HEK293 (cell line): ENCODE data around the gene BACH2.
A peak's percentile ranks its signal among the peaks of the same experiment; 100 is the strongest.

Source experiments
- CTCF ChIA-PET: fragments of 350-600 bp; formaldehyde crosslinking; extraction: SDS; loops from one replicate; lab custom pipeline; 2021; ENCODE audit warnings: antibody characterized with exemption; lab: Yijun Ruan, JAX
- POLR2A ChIA-PET: fragments of 300-600 bp; formaldehyde crosslinking; extraction: SDS; loops from one replicate; lab custom pipeline; 2020; ENCODE audit warnings: antibody characterized with exemption, inconsistent platforms; lab: Yijun Ruan, JAX
- H3K27ac ChIP-seq: fragments of 200-500 bp; sonication (Bioruptor generic); 2 replicates; pipeline ENCODE4 v1.5.1; 2014; ENCODE audit warnings: low read depth, low read length, control low read depth, inconsistent platforms; ENCODE audit errors: extremely low read depth
- H3K36me3 ChIP-seq, 2 experiments: fragments of 200-500 bp in 1 of 2; sonication (Bioruptor generic) in 1 of 2; 1 replicate in 1 of 2; 2 replicates in 1 of 2; pipeline ENCODE4 v1.5.1; 2014 to 2017; ENCODE audit warnings: inconsistent platforms in 2 of 2, low read length in 2 of 2; ENCODE audit not compliant: control insufficient read depth in 2 of 2, insufficient read depth in 1 of 2
- H3K4me1 ChIP-seq: fragments of 200-500 bp; sonication (Bioruptor generic); 2 replicates; pipeline ENCODE4 v1.5.1; 2014; ENCODE audit warnings: mild to moderate bottlenecking, low read length, inconsistent platforms; ENCODE audit not compliant: control insufficient read depth, insufficient read depth
- H3K4me3 ChIP-seq: 2 replicates; pipeline ENCODE4 v1.5.1; 2011; ENCODE audit warnings: low read depth, mild to moderate bottlenecking, control low read depth, low read length, moderate library complexity
- H3K9me3 ChIP-seq: fragments of 200-500 bp; sonication (Bioruptor generic); 2 replicates; pipeline ENCODE4 v1.5.1; 2014; ENCODE audit warnings: low read depth, low read length, inconsistent platforms; ENCODE audit not compliant: control insufficient read depth, insufficient read depth
- GLIS1 ChIP-seq: fragments of 450-650 bp; formaldehyde crosslinking; IDR thresholded peaks from 2 replicates; pipeline ENCODE4 v1.5.1; 2016; ENCODE audit warnings: missing biosample characterization, missing genetic modification characterization
- KLF1 ChIP-seq: fragments of 450-650 bp; formaldehyde crosslinking; IDR thresholded peaks from 2 replicates; pipeline ENCODE4 v1.5.1; 2016; ENCODE audit warnings: missing biosample characterization, missing genetic modification characterization
- KLF10 ChIP-seq: fragments of 450-650 bp; IDR thresholded peaks from 2 replicates; pipeline ENCODE4 v1.5.1; 2018; ENCODE audit warnings: missing biosample characterization, mild to moderate bottlenecking, missing genetic modification characterization
- PRDM4 ChIP-seq: fragments of 450-650 bp; formaldehyde crosslinking; IDR thresholded peaks from 2 replicates; pipeline ENCODE4 v1.5.1; 2017; ENCODE audit warnings: missing biosample characterization, missing genetic modification characterization
- WT1 ChIP-seq: fragments of 450-650 bp; formaldehyde crosslinking; IDR thresholded peaks from 2 replicates; pipeline ENCODE4 v1.5.1; 2016; ENCODE audit warnings: missing biosample characterization, missing genetic modification characterization
- ZBTB1 ChIP-seq: fragments of 450-650 bp; formaldehyde crosslinking; IDR thresholded peaks from 2 replicates; pipeline ENCODE4 v1.5.1; 2016; ENCODE audit warnings: missing biosample characterization, missing genetic modification characterization
- ZNF184 ChIP-seq: fragments of 450-650 bp; IDR thresholded peaks from 2 replicates; pipeline ENCODE4 v1.5.1; 2018; ENCODE audit warnings: missing biosample characterization, mild to moderate bottlenecking, missing genetic modification characterization
- ZNF266 ChIP-seq: fragments of 450-650 bp; formaldehyde crosslinking; IDR thresholded peaks from 2 replicates; pipeline ENCODE4 v1.5.1; 2016; ENCODE audit warnings: missing biosample characterization, missing genetic modification characterization, low read depth
- ZNF639 ChIP-seq: fragments of 450-650 bp; formaldehyde crosslinking; IDR thresholded peaks from 2 replicates; pipeline ENCODE4 v1.5.1; 2016; ENCODE audit warnings: missing biosample characterization, missing genetic modification characterization
- ZXDB ChIP-seq: fragments of 450-650 bp; formaldehyde crosslinking; IDR thresholded peaks from 2 replicates; pipeline ENCODE4 v1.5.1; 2016; ENCODE audit warnings: missing biosample characterization, missing genetic modification characterization
- TF ChIP-seq, protein P1 (sequence below): fragments of 450-650 bp; formaldehyde crosslinking; IDR thresholded peaks from 2 replicates; pipeline ENCODE4 v1.5.1; 2016; ENCODE audit warnings: missing biosample characterization, missing genetic modification characterization
- TF ChIP-seq, protein P2 (sequence below): fragments of 450-650 bp; formaldehyde crosslinking; IDR thresholded peaks from 2 replicates; pipeline ENCODE4 v1.5.1; 2016; ENCODE audit warnings: missing biosample characterization, missing genetic modification characterization
- TF ChIP-seq, protein P3 (sequence below): fragments of 450-650 bp; formaldehyde crosslinking; IDR thresholded peaks from 2 replicates; pipeline ENCODE4 v1.5.1; 2016; ENCODE audit warnings: missing biosample characterization, missing genetic modification characterization, borderline replicate concordance

The BACH2 gene

GRCh38 chr6:90175627-90176538 is 120.8 kb downstream of the BACH2 start:
- Histone ChIP-seq H3K27ac (no peak overlapping the region), H3K9me3 (no peaks in the 10 kb centered on the region), H3K36me3 (no peaks in the 10 kb centered on the region), H3K4me1 (no peaks in the 10 kb centered on the region), H3K4me3 (no peak overlapping the region)
- ChIA-PET CTCF (interaction anchor here (0.6 to 1.3 kb wide), 4 partner anchors 19 to 217 kb away, joined by 3 to 7 read pairs (median 4); no protein-coding TSS in a partner anchor), POLR2A (no interaction called here)
- TF ChIP-seq, protein P1, sequence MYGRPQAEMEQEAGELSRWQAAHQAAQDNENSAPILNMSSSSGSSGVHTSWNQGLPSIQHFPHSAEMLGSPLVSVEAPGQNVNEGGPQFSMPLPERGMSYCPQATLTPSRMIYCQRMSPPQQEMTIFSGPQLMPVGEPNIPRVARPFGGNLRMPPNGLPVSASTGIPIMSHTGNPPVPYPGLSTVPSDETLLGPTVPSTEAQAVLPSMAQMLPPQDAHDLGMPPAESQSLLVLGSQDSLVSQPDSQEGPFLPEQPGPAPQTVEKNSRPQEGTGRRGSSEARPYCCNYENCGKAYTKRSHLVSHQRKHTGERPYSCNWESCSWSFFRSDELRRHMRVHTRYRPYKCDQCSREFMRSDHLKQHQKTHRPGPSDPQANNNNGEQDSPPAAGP (tag by site-specific recombination): peak; percentile 14; the same call in 1 of the 2 replicates
- TF ChIP-seq ZXDB (tag by site-specific recombination) (no peak), KLF1 (0 out of 2 replicates have a peak, but pooled peaks have one; percentile 25), ZNF266 (tag by site-specific recombination) (peak; percentile 46; the same call in 1 of the 2 replicates), GLIS1 (tag by site-specific recombination) (0 out of 2 replicates have a peak, but pooled peaks have one; percentile 21), KLF10 (tag by site-specific recombination) (peak; percentile 60)
- TF ChIP-seq, protein P2, sequence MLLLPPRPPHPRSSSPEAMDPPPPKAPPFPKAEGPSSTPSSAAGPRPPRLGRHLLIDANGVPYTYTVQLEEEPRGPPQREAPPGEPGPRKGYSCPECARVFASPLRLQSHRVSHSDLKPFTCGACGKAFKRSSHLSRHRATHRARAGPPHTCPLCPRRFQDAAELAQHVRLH (tag by site-specific recombination): no peak
- TF ChIP-seq, protein P3, sequence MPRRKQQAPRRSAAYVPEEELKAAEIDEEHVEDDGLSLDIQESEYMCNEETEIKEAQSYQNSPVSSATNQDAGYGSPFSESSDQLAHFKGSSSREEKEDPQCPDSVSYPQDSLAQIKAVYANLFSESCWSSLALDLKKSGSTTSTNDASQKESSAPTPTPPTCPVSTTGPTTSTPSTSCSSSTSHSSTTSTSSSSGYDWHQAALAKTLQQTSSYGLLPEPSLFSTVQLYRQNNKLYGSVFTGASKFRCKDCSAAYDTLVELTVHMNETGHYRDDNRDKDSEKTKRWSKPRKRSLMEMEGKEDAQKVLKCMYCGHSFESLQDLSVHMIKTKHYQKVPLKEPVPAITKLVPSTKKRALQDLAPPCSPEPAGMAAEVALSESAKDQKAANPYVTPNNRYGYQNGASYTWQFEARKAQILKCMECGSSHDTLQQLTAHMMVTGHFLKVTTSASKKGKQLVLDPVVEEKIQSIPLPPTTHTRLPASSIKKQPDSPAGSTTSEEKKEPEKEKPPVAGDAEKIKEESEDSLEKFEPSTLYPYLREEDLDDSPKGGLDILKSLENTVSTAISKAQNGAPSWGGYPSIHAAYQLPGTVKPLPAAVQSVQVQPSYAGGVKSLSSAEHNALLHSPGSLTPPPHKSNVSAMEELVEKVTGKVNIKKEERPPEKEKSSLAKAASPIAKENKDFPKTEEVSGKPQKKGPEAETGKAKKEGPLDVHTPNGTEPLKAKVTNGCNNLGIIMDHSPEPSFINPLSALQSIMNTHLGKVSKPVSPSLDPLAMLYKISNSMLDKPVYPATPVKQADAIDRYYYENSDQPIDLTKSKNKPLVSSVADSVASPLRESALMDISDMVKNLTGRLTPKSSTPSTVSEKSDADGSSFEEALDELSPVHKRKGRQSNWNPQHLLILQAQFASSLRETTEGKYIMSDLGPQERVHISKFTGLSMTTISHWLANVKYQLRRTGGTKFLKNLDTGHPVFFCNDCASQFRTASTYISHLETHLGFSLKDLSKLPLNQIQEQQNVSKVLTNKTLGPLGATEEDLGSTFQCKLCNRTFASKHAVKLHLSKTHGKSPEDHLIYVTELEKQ (tag by site-specific recombination): no peak

DNA sequence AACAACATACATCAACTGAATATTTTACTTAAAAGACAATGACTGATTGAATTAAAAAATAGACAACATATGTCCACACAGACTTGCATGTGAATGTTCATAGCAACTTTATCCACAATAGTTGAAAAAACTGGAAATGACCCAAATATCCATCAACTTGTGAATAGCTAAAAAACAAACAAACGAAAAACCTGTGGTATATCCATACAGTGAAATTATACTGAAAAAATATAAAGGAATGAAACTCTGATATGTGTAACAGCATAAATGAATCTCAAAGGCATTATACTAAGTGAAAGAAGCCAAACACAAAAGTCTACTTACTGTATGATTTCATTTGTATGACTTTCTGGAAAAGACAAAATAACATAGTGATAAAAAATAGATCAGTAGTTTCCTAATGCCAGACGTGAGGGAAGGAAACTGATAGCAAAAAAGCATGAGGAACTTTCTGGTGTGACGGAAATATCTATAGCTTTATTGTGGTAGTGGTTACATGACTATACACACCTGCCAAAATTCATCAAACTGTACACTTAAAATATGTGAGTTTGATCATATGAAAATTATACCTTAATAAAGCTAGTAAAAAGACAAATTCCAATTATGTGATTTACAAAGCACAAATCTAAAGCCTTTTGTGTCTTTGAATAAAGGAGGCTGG is 123.2 kb downstream of the BACH2 start:
- ChIA-PET POLR2A (no interaction called here), CTCF (interaction anchor here (0.7 to 1.2 kb wide), 2 partner anchors 125 to 233 kb away, joined by 3 read pairs; no protein-coding TSS in a partner anchor)
- peaks cover 8% of the 10 kb centered on the region; the same call in 1 of the 2 replicates for H3K4me1 ChIP-seq
- H3K36me3 ChIP-seq: no peaks in the 10 kb centered on the region
- no peak overlapping the region for H3K4me3 ChIP-seq
- no peaks in the 10 kb centered on the region for H3K9me3 ChIP-seq
- TF ChIP-seq KLF10 (tag by site-specific recombination): no peak
- no peak for TF ChIP-seq WT1 (tag by site-specific recombination)
- no peak for TF ChIP-seq PRDM4 (tag by site-specific recombination)
- no peak for TF ChIP-seq ZBTB1 (tag by site-specific recombination)
- TF ChIP-seq ZNF184 (tag by site-specific recombination): no peak
- TF ChIP-seq ZNF639 (tag by site-specific recombination): no peak
- TF ChIP-seq, all 188 proteins: peak for 0
- no peak overlapping the region for H3K27ac ChIP-seq
